Coronary artery (tissue), 2 donors: ENCODE data around the gene FGD4.
A peak's percentile ranks its signal among the peaks of the same experiment; 100 is the strongest.
"Not testable (repeated sequence)": the region's sequence is repeated elsewhere in the genome, so short reads cannot be mapped to it uniquely, and the experiment has no call there.

Experiments
- DNase-seq: peaks from one replicate; pipeline ENCODE4 v3.0.0-alpha.2; 2017; ENCODE audit warnings: low spot score
- H3K27ac ChIP-seq, 2 donors: fragments of 200-600 bp; sonication (generic); one replicate each; pipeline ENCODE4 v1.5.1; 2016 to 2019
- H3K4me3 ChIP-seq: fragments of 200-600 bp; sonication (generic); 2 replicates; pipeline ENCODE4 v1.5.1; 2016; ENCODE audit warnings: mild to moderate bottlenecking, moderate library complexity
- CTCF ChIP-seq: fragments of 200-600 bp; sonication (generic); IDR thresholded peaks from one replicate; pipeline ENCODE4 v1.5.1; 2019; ENCODE audit warnings: antibody characterized with exemption

FGD4 gene

GRCh38 chr12:32499048-32499447, 99.7 kb downstream of the FGD4 start:
- H3K27ac ChIP-seq, result no peak overlapping the region
- DNase-seq, result no peak
- H3K4me3 ChIP-seq, result no peak overlapping the region
- TF ChIP-seq CTCF, result no peak

- no peak for DNase-seq
- Histone ChIP-seq H3K27ac (peak overlapping the region in 1 of 2 donors; percentile 11), H3K4me3 (peak overlapping the region; percentile 41)
- TF ChIP-seq CTCF, result no peak
Observed at GRCh38 chr12:32501835-32502333, 102.5 kb downstream of the FGD4 start.

GRCh38 chr12:32502693-32503502, 103.5 kb downstream of the FGD4 start:
- peak overlapping the region; percentile 41 for H3K4me3 ChIP-seq
- peak overlapping the region in 1 of 2 donors; percentile 9 for H3K27ac ChIP-seq

GRCh38 chr12:32503730-32504129, 104.4 kb downstream of the FGD4 start:
- Histone ChIP-seq H3K4me3 (no peak overlapping the region), H3K27ac (no peak overlapping the region)
- DNase-seq, result no peak
- no peak for TF ChIP-seq CTCF

More at GRCh38 chr12:32502693-32503502, 103.5 kb downstream of the FGD4 start:
- no peak for TF ChIP-seq CTCF
- no peak for DNase-seq

- TF ChIP-seq CTCF, result no peak
- Histone ChIP-seq H3K27ac (no peak overlapping the region), H3K4me3 (no peak overlapping the region)
- no peak for DNase-seq
Observed at GRCh38 chr12:32504591-32504990, 105.2 kb downstream of the FGD4 start.

GRCh38 chr12:32505067-32505945, 105.9 kb downstream of the FGD4 start:
- Histone ChIP-seq H3K4me3 (no peak overlapping the region), H3K27ac (no peak overlapping the region)
- DNase-seq, result no peak
- TF ChIP-seq CTCF, result no peak

- not testable (repeated sequence) for H3K27ac ChIP-seq, H3K4me3 ChIP-seq, DNase-seq
Observed at GRCh38 chr12:32507096-32507941, 108.0 kb downstream of the FGD4 start.
